Neuron (in vitro differentiated cells): ENCODE data around the gene CIITA.
"Not testable (repeated sequence)": the region's sequence is repeated elsewhere in the genome, so short reads cannot be mapped to it uniquely, and the experiment has no call there.

Experiments used
- H2AFZ ChIP-seq: one replicate; pipeline ENCODE4 v1.6.1; 2013; ENCODE audit warnings: low read depth, mild to moderate bottlenecking, inconsistent platforms, low read length, moderate library complexity
- H3K27me3 ChIP-seq: one replicate; pipeline ENCODE4 v1.6.1; 2013; ENCODE audit warnings: low read length; ENCODE audit not compliant: insufficient read depth
- H3K36me3 ChIP-seq: one replicate; pipeline ENCODE4 v1.6.1; 2013; ENCODE audit warnings: low read length; ENCODE audit not compliant: insufficient read depth
- H3K4me1 ChIP-seq: one replicate; pipeline ENCODE4 v1.6.1; 2013; ENCODE audit warnings: low read length; ENCODE audit not compliant: insufficient read depth
- H3K4me3 ChIP-seq: 2 replicates; pipeline ENCODE4 v1.5.1; 2013; ENCODE audit warnings: mild to moderate bottlenecking, low read length, moderate library complexity
- H3K9me3 ChIP-seq: one replicate; pipeline ENCODE4 v1.6.1; 2013; ENCODE audit warnings: low read length

CIITA gene

GRCh38 chr16:10876799-10877341 is at the start of gene CIITA:
TSS of gene CIITA (plus strand) at chr16:10877202. CDS start at chr16:10877331, 129 bp downstream.
- no peak within 1 kb of the TSS for H2AFZ ChIP-seq
- peaks cover 56% of the 10 kb centered on the region for H3K27me3 ChIP-seq
- no peaks in the 10 kb centered on the region for H3K9me3 ChIP-seq
- no peaks in the 10 kb centered on the region for H3K36me3 ChIP-seq
- H3K4me3 ChIP-seq = no peak within 1 kb of the TSS
- H3K4me1 ChIP-seq = no peaks in the 10 kb centered on the region

- Histone ChIP-seq H2AFZ (no peak overlapping the region), H3K4me3 (no peak overlapping the region), H3K27me3 (peaks cover 7% of the 10 kb centered on the region)
These were observed 49.2 kb upstream of the CIITA start for GRCh38 chr16:10827691-10828341.

GRCh38 chr16:10828851-10829366 is 48.1 kb upstream of the CIITA start:
- H2AFZ ChIP-seq = no peak overlapping the region
- no peak overlapping the region for H3K4me3 ChIP-seq
- no peaks in the 10 kb centered on the region for H3K9me3 ChIP-seq
- H3K36me3 ChIP-seq = no peaks in the 10 kb centered on the region
- peaks cover 7% of the 10 kb centered on the region for H3K27me3 ChIP-seq
- H3K4me1 ChIP-seq = peaks cover 4% of the 10 kb centered on the region

More at GRCh38 chr16:10827691-10828341, 49.2 kb upstream of the CIITA start:
- no peaks in the 10 kb centered on the region for H3K36me3 ChIP-seq
- H3K4me1 ChIP-seq = peaks cover 4% of the 10 kb centered on the region
- no peaks in the 10 kb centered on the region for H3K9me3 ChIP-seq

GRCh38 chr16:10829390-10830098 is 47.5 kb upstream of the CIITA start:
- not testable (repeated sequence) for H3K4me3 ChIP-seq, H3K27me3 ChIP-seq, H3K4me1 ChIP-seq, H3K36me3 ChIP-seq, H2AFZ ChIP-seq, H3K9me3 ChIP-seq

GRCh38 chr16:10830240-10830639 is 46.8 kb upstream of the CIITA start:
- H3K4me1 ChIP-seq, H3K9me3 ChIP-seq, H3K4me3 ChIP-seq, H3K27me3 ChIP-seq, H2AFZ ChIP-seq, H3K36me3 ChIP-seq: not testable (repeated sequence)

- H2AFZ ChIP-seq = no peak overlapping the region
- no peaks in the 10 kb centered on the region for H3K9me3 ChIP-seq
- H3K4me3 ChIP-seq = no peak overlapping the region
- peaks cover 4% of the 10 kb centered on the region for H3K4me1 ChIP-seq
- peaks cover 5% of the 10 kb centered on the region for H3K27me3 ChIP-seq
- H3K36me3 ChIP-seq = no peaks in the 10 kb centered on the region
These were observed 44.8 kb upstream of the CIITA start for GRCh38 chr16:10831894-10832886.

- Histone ChIP-seq H3K4me1 (no peaks in the 10 kb centered on the region), H3K9me3 (no peaks in the 10 kb centered on the region), H3K27me3 (peaks cover 8% of the 10 kb centered on the region), H3K4me3 (no peak overlapping the region), H3K36me3 (no peaks in the 10 kb centered on the region), H2AFZ (no peak overlapping the region)
These were observed 43.7 kb upstream of the CIITA start for GRCh38 chr16:10833271-10833670.

GRCh38 chr16:10834130-10834529 is 42.9 kb upstream of the CIITA start:
- no peak overlapping the region for H2AFZ ChIP-seq
- no peaks in the 10 kb centered on the region for H3K36me3 ChIP-seq
- H3K27me3 ChIP-seq = peaks cover 4% of the 10 kb centered on the region
- H3K4me1 ChIP-seq = no peaks in the 10 kb centered on the region
- no peaks in the 10 kb centered on the region for H3K9me3 ChIP-seq
- no peak overlapping the region for H3K4me3 ChIP-seq

GRCh38 chr16:10834766-10835165 is 42.2 kb upstream of the CIITA start:
- Histone ChIP-seq H3K27me3 (peaks cover 3% of the 10 kb centered on the region), H2AFZ (no peak overlapping the region), H3K9me3 (no peaks in the 10 kb centered on the region), H3K4me1 (no peaks in the 10 kb centered on the region), H3K36me3 (no peaks in the 10 kb centered on the region), H3K4me3 (no peak overlapping the region)

- Histone ChIP-seq H3K27me3 (peaks cover 4% of the 10 kb centered on the region), H3K4me1 (no peaks in the 10 kb centered on the region)
These were observed 41.6 kb upstream of the CIITA start for GRCh38 chr16:10835281-10835931.

GRCh38 chr16:10836174-10836853 is 40.7 kb upstream of the CIITA start:
- Histone ChIP-seq H3K36me3 (no peaks in the 10 kb centered on the region), H3K27me3 (peaks cover 6% of the 10 kb centered on the region), H3K4me3 (no peak overlapping the region), H2AFZ (no peak overlapping the region), H3K9me3 (no peaks in the 10 kb centered on the region), H3K4me1 (no peaks in the 10 kb centered on the region)

More at GRCh38 chr16:10835281-10835931, 41.6 kb upstream of the CIITA start:
- Histone ChIP-seq H3K36me3 (no peaks in the 10 kb centered on the region), H3K4me3 (no peak overlapping the region), H2AFZ (no peak overlapping the region), H3K9me3 (no peaks in the 10 kb centered on the region)
